GM06990 (cell line): ENCODE measurements around the gene PILRB.

Experiments
- DNase-seq: peaks from one replicate; pipeline ENCODE4 v3.0.0-alpha.2; 2011; ENCODE audit not compliant: insufficient read length; ENCODE audit errors: extremely low read depth
- H3K27me3 ChIP-seq: replicated peaks from 2 replicates; pipeline ENCODE4 v1.6.0; 2011; ENCODE audit warnings: low read length; ENCODE audit not compliant: control insufficient read depth, insufficient read depth
- H3K36me3 ChIP-seq: 2 replicates; pipeline ENCODE4 v1.5.1; 2011; ENCODE audit warnings: low read length; ENCODE audit not compliant: control insufficient read depth, insufficient read depth
- H3K4me3 ChIP-seq: replicated peaks from 2 replicates; pipeline ENCODE4 v1.5.1; 2011; ENCODE audit warnings: low read depth, mild to moderate bottlenecking, control low read depth, low read length
- TF ChIP-seq, protein P1 (sequence below): IDR thresholded peaks from 2 replicates; pipeline ENCODE4 v1.5.1; 2011; ENCODE audit warnings: low read length, control low read depth, mild to moderate bottlenecking, inconsistent platforms; ENCODE audit not compliant: insufficient read depth, poor library complexity, severe bottlenecking

PILRB gene

DNA sequence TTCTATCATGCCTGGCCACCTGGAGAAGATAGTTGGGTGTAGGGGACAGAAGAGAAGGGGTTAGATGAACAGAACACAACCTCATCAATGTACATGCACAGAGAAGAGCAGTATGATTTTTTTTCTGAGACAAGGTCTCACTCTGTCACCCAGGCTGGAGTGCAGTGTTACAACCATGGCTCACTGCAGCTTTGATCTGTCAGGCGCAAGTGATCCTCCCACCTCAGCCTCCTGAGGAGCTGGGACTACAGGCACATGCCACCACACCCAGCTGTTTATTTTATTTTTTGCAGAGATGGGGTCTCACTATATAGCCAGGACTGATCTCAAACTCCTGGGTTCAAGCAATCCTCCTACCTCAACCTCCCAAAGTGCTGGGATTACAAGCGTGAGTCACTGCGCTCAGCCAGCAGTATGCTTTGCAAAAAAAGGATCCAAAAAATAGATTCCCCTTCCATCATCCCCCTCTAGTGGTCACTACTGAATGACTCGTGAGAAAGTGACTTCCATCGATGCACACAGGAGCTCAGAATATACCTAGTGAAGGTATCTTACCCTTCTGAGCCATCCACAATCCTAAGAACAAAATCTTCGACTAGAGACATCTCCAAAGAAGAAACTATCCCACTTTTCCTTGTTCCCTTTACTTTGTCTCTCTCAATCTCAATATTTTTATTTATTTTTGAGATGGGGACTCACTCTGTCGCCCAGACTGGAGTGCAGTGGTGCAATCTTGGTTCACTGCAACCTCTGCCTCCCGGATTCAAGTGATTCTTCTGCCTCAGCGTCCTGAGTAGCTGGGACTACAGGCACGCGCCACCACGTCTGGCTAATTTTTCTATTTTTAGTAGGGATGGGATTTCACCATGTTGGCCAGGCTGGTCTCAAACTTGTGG is 49.6 kb downstream of the PILRB start:
- DNase-seq = no peak

GRCh38 chr7:100411101-100411500 is 53.2 kb downstream of the PILRB start:
- Histone ChIP-seq H3K27me3 (no peaks in the 10 kb centered on the region), H3K4me3 (no peak overlapping the region), H3K36me3 (no peaks in the 10 kb centered on the region)
- TF ChIP-seq, protein P1, sequence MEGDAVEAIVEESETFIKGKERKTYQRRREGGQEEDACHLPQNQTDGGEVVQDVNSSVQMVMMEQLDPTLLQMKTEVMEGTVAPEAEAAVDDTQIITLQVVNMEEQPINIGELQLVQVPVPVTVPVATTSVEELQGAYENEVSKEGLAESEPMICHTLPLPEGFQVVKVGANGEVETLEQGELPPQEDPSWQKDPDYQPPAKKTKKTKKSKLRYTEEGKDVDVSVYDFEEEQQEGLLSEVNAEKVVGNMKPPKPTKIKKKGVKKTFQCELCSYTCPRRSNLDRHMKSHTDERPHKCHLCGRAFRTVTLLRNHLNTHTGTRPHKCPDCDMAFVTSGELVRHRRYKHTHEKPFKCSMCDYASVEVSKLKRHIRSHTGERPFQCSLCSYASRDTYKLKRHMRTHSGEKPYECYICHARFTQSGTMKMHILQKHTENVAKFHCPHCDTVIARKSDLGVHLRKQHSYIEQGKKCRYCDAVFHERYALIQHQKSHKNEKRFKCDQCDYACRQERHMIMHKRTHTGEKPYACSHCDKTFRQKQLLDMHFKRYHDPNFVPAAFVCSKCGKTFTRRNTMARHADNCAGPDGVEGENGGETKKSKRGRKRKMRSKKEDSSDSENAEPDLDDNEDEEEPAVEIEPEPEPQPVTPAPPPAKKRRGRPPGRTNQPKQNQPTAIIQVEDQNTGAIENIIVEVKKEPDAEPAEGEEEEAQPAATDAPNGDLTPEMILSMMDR = no peak
- DNase-seq = no peak

More for the DNA sequence above, 49.6 kb downstream of the PILRB start:
- Histone ChIP-seq H3K27me3 (no peaks in the 10 kb centered on the region), H3K36me3 (no peaks in the 10 kb centered on the region), H3K4me3 (no peak overlapping the region)
- TF ChIP-seq, protein P1 = peak; percentile 67

- DNase-seq = no peak
- TF ChIP-seq, protein P1 = no peak
- Histone ChIP-seq H3K27me3 (no peaks in the 10 kb centered on the region), H3K4me3 (no peak overlapping the region), H3K36me3 (no peaks in the 10 kb centered on the region)
These were observed 55.4 kb downstream of the PILRB start for GRCh38 chr7:100413346-100413745.

- Histone ChIP-seq H3K4me3 (no peak overlapping the region), H3K27me3 (no peaks in the 10 kb centered on the region), H3K36me3 (no peaks in the 10 kb centered on the region)
- TF ChIP-seq, protein P1 = no peak
- DNase-seq = no peak
These were observed 56.0 kb downstream of the PILRB start for GRCh38 chr7:100413889-100414288.

GRCh38 chr7:100415448-100415847 is 57.5 kb downstream of the PILRB start:
- Histone ChIP-seq H3K4me3 (no peak overlapping the region), H3K36me3 (no peaks in the 10 kb centered on the region), H3K27me3 (no peaks in the 10 kb centered on the region)
- no peak for DNase-seq
- TF ChIP-seq, protein P1 = no peak
